ENCODE data around the gene MYMX.

Gene MYMX

DNA sequence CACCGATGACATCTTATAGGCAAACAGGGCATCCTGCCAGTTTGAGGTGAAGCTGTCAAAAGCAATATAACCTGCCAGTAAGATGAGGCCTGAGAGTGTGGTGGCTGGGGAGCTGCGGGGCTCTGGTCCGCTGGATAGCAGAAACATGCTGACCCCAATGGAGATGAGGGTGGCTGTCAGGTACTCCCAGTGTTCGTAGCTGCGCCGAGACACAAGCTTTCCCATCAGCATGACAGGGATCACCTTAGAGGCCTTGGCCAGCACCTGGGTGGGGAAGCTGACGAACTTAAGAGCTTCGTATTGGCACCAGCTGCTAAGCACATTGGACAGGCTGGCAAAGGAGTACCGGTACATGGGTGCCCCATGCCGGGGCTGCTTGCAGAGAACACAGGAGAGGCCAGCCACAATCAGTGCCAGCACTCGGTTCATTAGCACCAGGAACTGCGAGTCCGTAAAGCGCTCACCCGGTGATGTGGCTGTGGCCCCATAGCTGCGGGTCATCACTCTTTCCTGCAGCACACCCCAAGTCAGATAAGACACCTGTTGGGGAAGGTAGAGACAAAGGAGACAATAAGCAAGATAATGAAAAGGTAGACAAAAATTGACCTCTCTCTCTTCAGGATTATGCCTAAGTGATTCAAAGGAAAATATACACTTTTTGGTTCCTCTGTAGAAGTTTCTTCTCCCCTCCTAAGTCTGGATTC lies 38.5 kb downstream of the MYMX start (continued):
- TF ChIP-seq, protein P1, sequence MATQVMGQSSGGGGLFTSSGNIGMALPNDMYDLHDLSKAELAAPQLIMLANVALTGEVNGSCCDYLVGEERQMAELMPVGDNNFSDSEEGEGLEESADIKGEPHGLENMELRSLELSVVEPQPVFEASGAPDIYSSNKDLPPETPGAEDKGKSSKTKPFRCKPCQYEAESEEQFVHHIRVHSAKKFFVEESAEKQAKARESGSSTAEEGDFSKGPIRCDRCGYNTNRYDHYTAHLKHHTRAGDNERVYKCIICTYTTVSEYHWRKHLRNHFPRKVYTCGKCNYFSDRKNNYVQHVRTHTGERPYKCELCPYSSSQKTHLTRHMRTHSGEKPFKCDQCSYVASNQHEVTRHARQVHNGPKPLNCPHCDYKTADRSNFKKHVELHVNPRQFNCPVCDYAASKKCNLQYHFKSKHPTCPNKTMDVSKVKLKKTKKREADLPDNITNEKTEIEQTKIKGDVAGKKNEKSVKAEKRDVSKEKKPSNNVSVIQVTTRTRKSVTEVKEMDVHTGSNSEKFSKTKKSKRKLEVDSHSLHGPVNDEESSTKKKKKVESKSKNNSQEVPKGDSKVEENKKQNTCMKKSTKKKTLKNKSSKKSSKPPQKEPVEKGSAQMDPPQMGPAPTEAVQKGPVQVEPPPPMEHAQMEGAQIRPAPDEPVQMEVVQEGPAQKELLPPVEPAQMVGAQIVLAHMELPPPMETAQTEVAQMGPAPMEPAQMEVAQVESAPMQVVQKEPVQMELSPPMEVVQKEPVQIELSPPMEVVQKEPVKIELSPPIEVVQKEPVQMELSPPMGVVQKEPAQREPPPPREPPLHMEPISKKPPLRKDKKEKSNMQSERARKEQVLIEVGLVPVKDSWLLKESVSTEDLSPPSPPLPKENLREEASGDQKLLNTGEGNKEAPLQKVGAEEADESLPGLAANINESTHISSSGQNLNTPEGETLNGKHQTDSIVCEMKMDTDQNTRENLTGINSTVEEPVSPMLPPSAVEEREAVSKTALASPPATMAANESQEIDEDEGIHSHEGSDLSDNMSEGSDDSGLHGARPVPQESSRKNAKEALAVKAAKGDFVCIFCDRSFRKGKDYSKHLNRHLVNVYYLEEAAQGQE (tag by site-specific recombination; IDR thresholded peaks at IDR 0.05): peak; percentile 74
- TF ChIP-seq ZNF10 (tag by site-specific recombination; IDR thresholded peaks at IDR 0.05) (peak; percentile 17; the same call in 1 of the 2 replicates), ZNF37A (tag by site-specific recombination; IDR thresholded peaks at IDR 0.05) (no peak), ZBTB6 (tag by site-specific recombination; IDR thresholded peaks at IDR 0.05) (no peak), ZNF26 (tag by site-specific recombination; IDR thresholded peaks at IDR 0.05) (no peak), RBAK (tag by site-specific recombination; IDR thresholded peaks at IDR 0.05) (no peak), ZNF473 (tag by site-specific recombination; IDR thresholded peaks at IDR 0.05) (no peak)
- TF ChIP-seq, protein P2, sequence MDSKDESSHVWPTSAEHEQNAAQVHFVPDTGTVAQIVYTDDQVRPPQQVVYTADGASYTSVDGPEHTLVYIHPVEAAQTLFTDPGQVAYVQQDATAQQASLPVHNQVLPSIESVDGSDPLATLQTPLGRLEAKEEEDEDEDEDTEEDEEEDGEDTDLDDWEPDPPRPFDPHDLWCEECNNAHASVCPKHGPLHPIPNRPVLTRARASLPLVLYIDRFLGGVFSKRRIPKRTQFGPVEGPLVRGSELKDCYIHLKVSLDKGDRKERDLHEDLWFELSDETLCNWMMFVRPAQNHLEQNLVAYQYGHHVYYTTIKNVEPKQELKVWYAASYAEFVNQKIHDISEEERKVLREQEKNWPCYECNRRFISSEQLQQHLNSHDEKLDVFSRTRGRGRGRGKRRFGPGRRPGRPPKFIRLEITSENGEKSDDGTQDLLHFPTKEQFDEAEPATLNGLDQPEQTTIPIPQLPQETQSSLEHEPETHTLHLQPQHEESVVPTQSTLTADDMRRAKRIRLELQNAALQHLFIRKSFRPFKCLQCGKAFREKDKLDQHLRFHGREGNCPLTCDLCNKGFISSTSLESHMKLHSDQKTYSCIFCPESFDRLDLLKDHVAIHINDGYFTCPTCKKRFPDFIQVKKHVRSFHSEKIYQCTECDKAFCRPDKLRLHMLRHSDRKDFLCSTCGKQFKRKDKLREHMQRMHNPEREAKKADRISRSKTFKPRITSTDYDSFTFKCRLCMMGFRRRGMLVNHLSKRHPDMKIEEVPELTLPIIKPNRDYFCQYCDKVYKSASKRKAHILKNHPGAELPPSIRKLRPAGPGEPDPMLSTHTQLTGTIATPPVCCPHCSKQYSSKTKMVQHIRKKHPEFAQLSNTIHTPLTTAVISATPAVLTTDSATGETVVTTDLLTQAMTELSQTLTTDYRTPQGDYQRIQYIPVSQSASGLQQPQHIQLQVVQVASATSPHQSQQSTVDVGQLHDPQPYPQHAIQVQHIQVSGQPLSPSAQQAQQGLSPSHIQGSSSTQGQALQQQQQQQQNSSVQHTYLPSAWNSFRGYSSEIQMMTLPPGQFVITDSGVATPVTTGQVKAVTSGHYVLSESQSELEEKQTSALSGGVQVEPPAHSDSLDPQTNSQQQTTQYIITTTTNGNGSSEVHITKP (tag by site-specific recombination; IDR thresholded peaks at IDR 0.05): no peak
- TF ChIP-seq, protein P3, sequence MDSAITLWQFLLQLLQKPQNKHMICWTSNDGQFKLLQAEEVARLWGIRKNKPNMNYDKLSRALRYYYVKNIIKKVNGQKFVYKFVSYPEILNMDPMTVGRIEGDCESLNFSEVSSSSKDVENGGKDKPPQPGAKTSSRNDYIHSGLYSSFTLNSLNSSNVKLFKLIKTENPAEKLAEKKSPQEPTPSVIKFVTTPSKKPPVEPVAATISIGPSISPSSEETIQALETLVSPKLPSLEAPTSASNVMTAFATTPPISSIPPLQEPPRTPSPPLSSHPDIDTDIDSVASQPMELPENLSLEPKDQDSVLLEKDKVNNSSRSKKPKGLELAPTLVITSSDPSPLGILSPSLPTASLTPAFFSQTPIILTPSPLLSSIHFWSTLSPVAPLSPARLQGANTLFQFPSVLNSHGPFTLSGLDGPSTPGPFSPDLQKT (IDR thresholded peaks at IDR 0.05; ENCODE audit: borderline replicate concordance, low read depth, low read length): no peak

DNA sequence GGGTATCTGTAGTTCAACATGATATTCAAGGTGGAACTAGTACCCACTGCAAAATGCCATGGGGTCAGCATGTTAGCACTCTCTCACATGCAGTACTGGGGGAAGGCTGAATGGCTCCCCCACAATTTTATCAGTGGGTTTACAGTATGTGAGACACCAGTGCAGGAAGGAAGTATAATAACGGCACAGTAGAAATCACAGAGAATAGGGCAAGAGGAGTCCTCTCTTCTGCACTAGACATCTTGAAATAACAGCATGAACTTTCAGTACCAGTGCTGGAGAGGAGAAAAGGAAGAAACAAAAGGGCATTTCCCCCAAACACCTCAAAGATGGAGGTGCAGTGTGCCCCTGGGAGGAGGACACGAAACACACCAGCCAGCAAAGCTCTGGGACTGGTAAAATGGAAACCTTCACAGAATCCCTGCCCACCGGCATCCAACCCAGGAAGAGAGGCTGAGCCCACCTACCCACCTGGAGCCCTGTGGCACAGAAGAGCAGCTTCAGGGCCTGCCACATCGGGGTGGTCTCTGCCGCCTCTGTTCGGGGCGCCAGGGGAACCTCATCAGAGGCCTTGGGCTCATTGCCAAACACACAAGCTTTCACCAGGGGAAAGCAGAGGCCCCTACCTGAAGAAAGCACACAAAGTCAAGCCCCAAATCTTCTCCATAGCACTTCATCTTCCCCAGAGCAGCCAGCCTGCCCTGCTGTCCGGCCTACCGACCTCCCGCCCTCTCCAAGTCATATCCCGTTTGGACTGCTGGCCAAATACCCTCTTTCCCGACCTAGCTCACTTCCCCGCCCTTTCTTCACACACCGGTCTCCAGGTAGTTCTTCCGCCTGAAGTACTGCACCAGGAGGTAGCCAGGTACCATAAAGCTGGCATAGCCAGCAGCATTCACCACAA lies 39.4 kb downstream of the MYMX start:
- POLR2A ChIA-PET: interaction anchor here (0.6 to 3.7 kb wide), 20 partner anchors 9 to 649 kb away, joined by 3 to 131 read pairs (median 4); partner anchors contain the start of genes AARS2, HSP90AB1 and SLC29A1
- Histone ChIP-seq H3K36me3 (ENCODE audit: control insufficient read depth in 2 of 2, insufficient read depth in 1 of 2, low read length in 2 of 2) (peaks cover 12 to 68% of the 10 kb centered on the region in 2 experiments), H3K4me1 (ENCODE audit: control insufficient read depth, insufficient read depth, low read length) (no peaks in the 10 kb centered on the region), H3K27ac (ENCODE audit: extremely low read depth, low read depth, low read length) (peak overlapping the region; percentile 65; the same call in 1 of the 2 replicates), H3K4me3 (ENCODE audit: low read depth, low read length) (peak overlapping the region; percentile 82), H3K9me3 (ENCODE audit: control insufficient read depth, insufficient read depth, low read depth, low read length) (no peaks in the 10 kb centered on the region)
- TF ChIP-seq KLF10 (tag by site-specific recombination; IDR thresholded peaks at IDR 0.05): no peak
- TF ChIP-seq PRDM1 (tag by site-specific recombination; IDR thresholded peaks at IDR 0.05): peak; percentile 65
- no peak for TF ChIP-seq ZNF837 (tag by site-specific recombination; IDR thresholded peaks at IDR 0.05)
- TF ChIP-seq ZNF214 (tag by site-specific recombination; IDR thresholded peaks at IDR 0.05; ENCODE audit: borderline replicate concordance): no peak
- TF ChIP-seq, protein P4, sequence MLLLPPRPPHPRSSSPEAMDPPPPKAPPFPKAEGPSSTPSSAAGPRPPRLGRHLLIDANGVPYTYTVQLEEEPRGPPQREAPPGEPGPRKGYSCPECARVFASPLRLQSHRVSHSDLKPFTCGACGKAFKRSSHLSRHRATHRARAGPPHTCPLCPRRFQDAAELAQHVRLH (tag by site-specific recombination; IDR thresholded peaks at IDR 0.05): no peak
- TF ChIP-seq ZNF10 (tag by site-specific recombination; IDR thresholded peaks at IDR 0.05): peak; percentile 33; the same call in 1 of the 2 replicates
- TF ChIP-seq ZNF26 (tag by site-specific recombination; IDR thresholded peaks at IDR 0.05): no peak
- CTCF ChIA-PET: interaction anchor here (0.6 to 3.2 kb wide), 37 partner anchors 8 to 590 kb away, joined by 3 to 36 read pairs (median 5); partner anchors contain the start of genes AARS2 and HSP90AB1

Data from HEK293 (cell line).